Measurements from ENCODE around the gene MKI67.

The MKI67 gene

GRCh38 chr10:128083191-128083895, 42.9 kb downstream of the MKI67 start:
- in situ Hi-C loops (cut with HindIII; ENCODE audit: low pct_unique_long_range_greater_than_20kb, low sequenced_read_pairs), result no loop called here
- TF ChIP-seq JUND (IDR thresholded peaks at IDR 0.05; ENCODE audit: low read depth), result no peak
- DNase-seq (ENCODE audit: low read depth in 1 of 2, low spot score in 1 of 2), result no peak

GRCh38 chr10:128081720-128082119, 44.5 kb downstream of the MKI67 start:
- in situ Hi-C loops (cut with HindIII; ENCODE audit: low pct_unique_long_range_greater_than_20kb, low sequenced_read_pairs), result no loop called here
- DNase-seq (ENCODE audit: low read depth in 1 of 2, low spot score in 1 of 2), result no peak
- no peak for TF ChIP-seq JUND (IDR thresholded peaks at IDR 0.05; ENCODE audit: low read depth)

- TF ChIP-seq JUND (IDR thresholded peaks at IDR 0.05; ENCODE audit: low read depth), result no peak
- in situ Hi-C loops (cut with HindIII; ENCODE audit: low pct_unique_long_range_greater_than_20kb, low sequenced_read_pairs), result no loop called here
- no peak for DNase-seq (ENCODE audit: low read depth in 1 of 2, low spot score in 1 of 2)
Observed at GRCh38 chr10:128081222-128081621, 45.0 kb downstream of the MKI67 start.

- in situ Hi-C loops (cut with HindIII; ENCODE audit: low pct_unique_long_range_greater_than_20kb, low sequenced_read_pairs), result no loop called here
- no peak for TF ChIP-seq JUND (IDR thresholded peaks at IDR 0.05; ENCODE audit: low read depth)
- DNase-seq (ENCODE audit: low read depth in 1 of 2, low spot score in 1 of 2), result no peak
Observed at GRCh38 chr10:128080641-128081040, 45.6 kb downstream of the MKI67 start.

- in situ Hi-C loops (cut with HindIII; ENCODE audit: low pct_unique_long_range_greater_than_20kb, low sequenced_read_pairs), result no loop called here
- no peak for DNase-seq (ENCODE audit: low read depth in 1 of 2, low spot score in 1 of 2)
- TF ChIP-seq JUND (IDR thresholded peaks at IDR 0.05; ENCODE audit: low read depth), result no peak
Observed at GRCh38 chr10:128080231-128080630, 46.0 kb downstream of the MKI67 start.

- no peak for TF ChIP-seq JUND (IDR thresholded peaks at IDR 0.05; ENCODE audit: low read depth)
- DNase-seq (ENCODE audit: low read depth in 1 of 2, low spot score in 1 of 2), result peak; percentile 52 to 55
- in situ Hi-C loops (cut with HindIII; ENCODE audit: low pct_unique_long_range_greater_than_20kb, low sequenced_read_pairs), result no loop called here
Observed at GRCh38 chr10:128078136-128078969, 47.9 kb downstream of the MKI67 start.

- no peak for DNase-seq (ENCODE audit: low read depth in 1 of 2, low spot score in 1 of 2)
- in situ Hi-C loops (cut with HindIII; ENCODE audit: low pct_unique_long_range_greater_than_20kb, low sequenced_read_pairs), result no loop called here
- TF ChIP-seq JUND (IDR thresholded peaks at IDR 0.05; ENCODE audit: low read depth), result no peak
Observed at GRCh38 chr10:128077155-128077875, 48.9 kb downstream of the MKI67 start.

GRCh38 chr10:128074589-128074988, 51.6 kb downstream of the MKI67 start:
- in situ Hi-C loops (cut with HindIII; ENCODE audit: low pct_unique_long_range_greater_than_20kb, low sequenced_read_pairs), result no loop called here
- DNase-seq (ENCODE audit: low read depth in 1 of 2, low spot score in 1 of 2), result no peak
- no peak for TF ChIP-seq JUND (IDR thresholded peaks at IDR 0.05; ENCODE audit: low read depth)

- in situ Hi-C loops (cut with HindIII; ENCODE audit: low pct_unique_long_range_greater_than_20kb, low sequenced_read_pairs), result no loop called here
- no peak for DNase-seq (ENCODE audit: low read depth in 1 of 2, low spot score in 1 of 2)
- no peak for TF ChIP-seq JUND (IDR thresholded peaks at IDR 0.05; ENCODE audit: low read depth)
Observed at GRCh38 chr10:128073890-128074289, 52.3 kb downstream of the MKI67 start.

- no peak for DNase-seq (ENCODE audit: low read depth in 1 of 2, low spot score in 1 of 2)
- no peak for TF ChIP-seq JUND (IDR thresholded peaks at IDR 0.05; ENCODE audit: low read depth)
- in situ Hi-C loops (cut with HindIII; ENCODE audit: low pct_unique_long_range_greater_than_20kb, low sequenced_read_pairs), result no loop called here
Observed at GRCh38 chr10:128072941-128073645, 53.1 kb downstream of the MKI67 start.

GRCh38 chr10:128072046-128072445, 54.2 kb downstream of the MKI67 start:
- no peak for TF ChIP-seq JUND (IDR thresholded peaks at IDR 0.05; ENCODE audit: low read depth)
- DNase-seq (ENCODE audit: low read depth in 1 of 2, low spot score in 1 of 2), result no peak
- in situ Hi-C loops (cut with HindIII; ENCODE audit: low pct_unique_long_range_greater_than_20kb, low sequenced_read_pairs), result no loop called here

GRCh38 chr10:128071417-128071782, 54.8 kb downstream of the MKI67 start:
- in situ Hi-C loops (cut with HindIII; ENCODE audit: low pct_unique_long_range_greater_than_20kb, low sequenced_read_pairs), result no loop called here
- no peak for DNase-seq (ENCODE audit: low read depth in 1 of 2, low spot score in 1 of 2)
- TF ChIP-seq JUND (IDR thresholded peaks at IDR 0.05; ENCODE audit: low read depth), result no peak

Data from T47D (cell line).